GM12872 (cell line): ENCODE measurements around the gene TMED3.

Source experiments
- TF ChIP-seq, protein P1 (sequence below): IDR thresholded peaks from 3 replicates; pipeline ENCODE4 v1.5.1; 2011; ENCODE audit warnings: low read depth, mild to moderate bottlenecking, low read length, moderate library complexity; ENCODE audit not compliant: insufficient read depth

TMED3 gene

DNA sequence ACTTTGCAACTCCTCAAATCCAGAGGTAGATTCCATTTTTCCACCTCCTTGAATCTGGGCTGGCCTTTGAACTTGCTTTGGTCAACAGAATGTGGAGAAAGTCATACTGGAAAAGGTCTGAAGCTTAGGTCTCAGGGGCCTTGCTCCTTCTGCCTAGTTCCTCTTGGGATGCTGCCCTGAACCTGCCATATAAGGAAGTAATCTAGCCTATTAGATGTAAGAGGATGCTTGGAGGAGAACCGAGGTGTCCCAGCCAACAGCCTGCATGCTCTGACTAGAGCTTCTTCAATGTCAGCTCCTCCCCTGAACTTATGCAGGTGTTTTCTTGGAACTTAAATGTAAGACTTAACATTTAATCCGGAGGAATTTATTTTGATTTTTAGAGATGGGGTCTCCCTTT, 2.0 kb upstream of the TMED3 start:
- TF ChIP-seq, protein P1, sequence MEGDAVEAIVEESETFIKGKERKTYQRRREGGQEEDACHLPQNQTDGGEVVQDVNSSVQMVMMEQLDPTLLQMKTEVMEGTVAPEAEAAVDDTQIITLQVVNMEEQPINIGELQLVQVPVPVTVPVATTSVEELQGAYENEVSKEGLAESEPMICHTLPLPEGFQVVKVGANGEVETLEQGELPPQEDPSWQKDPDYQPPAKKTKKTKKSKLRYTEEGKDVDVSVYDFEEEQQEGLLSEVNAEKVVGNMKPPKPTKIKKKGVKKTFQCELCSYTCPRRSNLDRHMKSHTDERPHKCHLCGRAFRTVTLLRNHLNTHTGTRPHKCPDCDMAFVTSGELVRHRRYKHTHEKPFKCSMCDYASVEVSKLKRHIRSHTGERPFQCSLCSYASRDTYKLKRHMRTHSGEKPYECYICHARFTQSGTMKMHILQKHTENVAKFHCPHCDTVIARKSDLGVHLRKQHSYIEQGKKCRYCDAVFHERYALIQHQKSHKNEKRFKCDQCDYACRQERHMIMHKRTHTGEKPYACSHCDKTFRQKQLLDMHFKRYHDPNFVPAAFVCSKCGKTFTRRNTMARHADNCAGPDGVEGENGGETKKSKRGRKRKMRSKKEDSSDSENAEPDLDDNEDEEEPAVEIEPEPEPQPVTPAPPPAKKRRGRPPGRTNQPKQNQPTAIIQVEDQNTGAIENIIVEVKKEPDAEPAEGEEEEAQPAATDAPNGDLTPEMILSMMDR = no peak

DNA sequence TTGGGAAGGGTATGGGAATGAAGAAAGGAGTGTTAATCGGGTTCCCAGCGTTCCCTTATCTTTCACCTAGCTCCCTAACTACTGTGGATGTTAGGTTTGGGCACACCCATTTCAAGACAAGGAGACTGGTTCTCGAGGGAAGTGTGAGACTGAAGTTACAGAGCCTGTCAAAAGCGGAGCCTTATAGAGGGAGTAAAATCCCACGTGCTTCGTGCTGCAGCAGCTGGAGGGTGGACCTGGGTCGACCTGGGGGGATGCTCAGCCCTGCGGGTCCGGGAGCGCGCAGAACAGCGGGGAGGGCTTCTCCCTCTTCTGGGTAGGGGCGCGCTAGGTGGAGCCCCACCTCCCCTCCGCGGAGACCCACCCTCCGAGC, 314 bp upstream of the TMED3 start:
- TF ChIP-seq, protein P1 = no peak

DNA sequence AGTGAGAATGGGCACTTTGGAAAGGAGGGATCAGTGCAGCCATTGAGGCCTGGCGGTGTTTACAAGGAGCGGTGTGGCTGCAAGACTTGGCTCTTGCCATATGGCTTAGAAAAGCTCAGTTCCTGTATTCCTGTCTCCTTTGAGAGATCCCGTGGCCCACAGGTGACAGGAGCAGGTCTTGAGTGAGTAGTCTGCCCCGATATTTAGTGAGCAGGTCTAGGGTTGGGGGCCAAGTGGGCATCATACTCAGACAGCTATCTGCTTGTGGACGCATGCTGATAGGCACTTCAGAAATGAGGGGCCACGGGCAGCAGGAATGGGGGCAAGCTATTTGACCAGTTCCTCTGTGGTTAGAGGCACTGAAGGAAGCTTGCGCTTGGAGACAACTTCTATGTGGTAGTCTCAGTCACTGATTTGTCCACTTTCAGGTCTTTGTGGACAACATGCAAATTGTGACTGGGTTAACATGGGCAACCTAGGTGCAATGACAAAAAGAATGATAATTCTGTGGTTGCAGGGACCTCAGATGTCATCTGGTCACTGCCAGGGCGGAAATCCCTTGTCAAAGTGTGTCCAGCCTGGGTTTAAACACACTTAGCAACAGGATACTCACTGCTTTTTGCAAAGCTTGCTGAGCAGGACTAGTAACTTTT, 1.1 kb downstream of the TMED3 start:
- TF ChIP-seq, protein P1 = no peak

DNA sequence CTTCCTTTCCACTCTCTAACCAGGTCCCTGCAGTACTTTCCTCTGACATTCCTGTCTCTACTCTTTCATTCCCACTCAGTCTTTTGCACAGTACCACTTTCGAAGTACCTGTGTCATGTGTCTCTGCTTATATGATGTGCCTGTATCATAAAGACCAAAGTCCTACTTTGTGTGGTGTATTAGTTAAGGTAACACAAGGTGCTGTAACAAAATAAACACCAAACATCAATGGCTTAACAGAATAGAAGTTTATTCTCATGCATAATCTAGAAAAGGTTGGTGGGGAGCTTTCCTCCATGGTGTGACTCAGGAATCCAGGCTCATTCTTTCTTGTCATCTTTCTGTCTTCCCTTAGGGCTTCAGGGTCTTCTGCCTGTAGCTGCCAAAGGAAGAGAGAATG, 3.3 kb downstream of the TMED3 start:
- TF ChIP-seq, protein P1 = no peak

DNA sequence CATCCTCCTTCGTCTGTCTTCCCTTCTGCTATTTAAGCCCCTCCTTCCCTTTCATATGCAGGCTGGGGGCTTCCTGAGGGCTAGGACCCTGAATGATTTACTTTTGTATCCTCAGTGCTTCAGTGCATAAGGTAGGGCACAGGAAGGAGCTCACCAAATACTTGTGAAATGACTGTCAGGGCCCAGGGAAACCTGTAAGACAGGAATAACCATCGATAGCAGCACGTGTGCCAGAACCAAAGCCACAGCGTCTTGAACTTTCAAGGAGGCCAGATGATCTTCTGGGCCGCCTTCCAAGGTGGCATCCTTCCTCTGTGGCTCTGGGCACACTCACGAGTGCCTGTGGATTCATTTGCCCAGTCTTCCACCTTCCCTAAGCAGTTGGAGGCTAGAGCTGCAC, 3.9 kb downstream of the TMED3 start:
- TF ChIP-seq, protein P1 = no peak

DNA sequence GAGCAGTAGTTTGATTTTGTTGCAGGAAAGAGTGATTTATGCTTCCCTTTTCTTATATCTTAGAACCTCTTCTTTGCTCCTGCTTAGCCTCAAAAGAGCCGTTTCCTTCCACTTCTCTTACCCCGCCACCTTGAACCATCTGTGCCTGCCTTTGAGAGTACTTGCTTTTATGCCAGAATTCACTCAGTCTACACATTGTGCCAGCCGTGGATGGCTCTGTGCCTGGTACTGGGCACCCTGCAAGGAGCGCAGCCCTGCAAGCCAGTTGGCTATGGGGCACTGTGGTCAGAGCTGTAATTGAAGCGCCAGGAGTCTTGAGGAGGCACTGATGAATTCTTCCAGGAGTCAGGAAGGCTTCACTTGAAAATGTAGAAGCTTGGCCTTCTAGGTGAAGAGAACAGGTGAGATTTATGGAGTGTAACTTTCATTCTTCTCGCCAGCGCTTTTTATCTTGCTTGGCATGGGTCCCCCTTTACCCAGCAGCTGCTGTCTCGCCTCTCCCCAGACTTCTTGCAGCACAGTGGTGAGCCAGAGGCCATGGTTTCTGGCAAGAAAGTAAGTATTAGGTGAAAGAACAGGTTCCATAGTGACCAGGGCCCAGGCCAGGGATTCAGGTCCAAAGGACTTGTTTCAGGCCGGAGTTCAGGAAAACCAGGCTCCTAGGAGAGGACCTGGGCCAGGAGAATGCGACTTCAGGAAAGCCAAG, 4.9 kb downstream of the TMED3 start:
- TF ChIP-seq, protein P1 = no peak

DNA sequence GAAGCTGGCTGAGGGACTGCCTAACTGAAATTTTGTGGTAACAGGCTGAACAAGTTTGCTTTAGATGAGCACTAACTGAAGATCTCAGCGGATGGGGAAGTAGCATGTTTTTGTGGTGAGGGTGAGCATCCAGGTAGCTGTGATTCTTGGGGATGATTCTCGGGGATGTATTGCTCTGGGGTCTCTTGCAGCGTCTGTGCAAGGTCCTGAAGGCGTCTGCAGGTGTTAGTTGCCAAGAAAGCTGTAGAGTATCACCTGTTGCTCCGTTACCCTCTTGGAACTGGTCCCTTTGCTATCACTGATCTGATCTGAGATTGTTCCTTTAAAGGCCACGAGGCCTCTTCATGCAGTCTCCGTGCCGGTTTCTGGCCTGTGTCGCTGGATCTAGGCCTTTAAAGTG, 6.0 kb downstream of the TMED3 start:
- TF ChIP-seq, protein P1 = no peak
